Measurements from ENCODE around the gene MAEL. TPM values are rescaled to one million over a fixed set of nuclear protein-coding genes. Genes with fewer than 3 reads are reported as not detected.

Gene MAEL
- total and polyA plus RNA-seq, 2 donors (not counting 1 experiment from before 2014, with no cell fraction given): 0.04 TPM; not detected in 1

- H3K9me3 ChIP-seq (ENCODE audit: control extremely low read depth in 1 of 3, control insufficient read depth in 2 of 3, insufficient read depth in 1 of 3, low read length in 2 of 3): no peaks in the 10 kb centered on the region
- peaks cover 18 to 21% of the 10 kb centered on the region in 2 donors for H3K4me1 ChIP-seq (ENCODE audit: control insufficient read depth in 2 of 2, insufficient read depth in 2 of 2, low read length in 2 of 2)
- no peak overlapping the region for H2AFZ ChIP-seq (ENCODE audit: insufficient read depth, low read depth, low read length, poor library complexity, severe bottlenecking)
- 74% methylated on average over 3 of the region's 3 CpGs for WGBS (ENCODE audit: insufficient coverage)
- no peak overlapping the region for H3K27ac Mint-ChIP-seq
- H3K27me3 ChIP-seq (replicated peaks in 1 of 4; ENCODE audit: control extremely low read depth in 1 of 4, control insufficient read depth in 3 of 4, insufficient read depth in 4 of 4, low read length in 3 of 4): peaks cover 0 to 47% (median 34%) of the 10 kb centered on the region in 4 experiments
- no peak overlapping the region for H3K9ac ChIP-seq (ENCODE audit: low read length)
- no peaks in the 10 kb centered on the region for H4K20me1 ChIP-seq (ENCODE audit: control insufficient read depth, insufficient read depth, low read length, poor library complexity, severe bottlenecking)
- no peaks in the 10 kb centered on the region for H3K9me3 Mint-ChIP-seq (ENCODE audit: insufficient read depth)
- peaks cover 49% of the 10 kb centered on the region for H3K27me3 Mint-ChIP-seq
- no peak overlapping the region for H3K27ac ChIP-seq (ENCODE audit: low read length in 2 of 2)
- CTCF ChIA-PET: interaction anchor here (0.9 kb wide), 1 partner anchor 8 kb away, joined by 3 read pairs; no protein-coding TSS in a partner anchor
- no peaks in the 10 kb centered on the region for H3K36me3 ChIP-seq (replicated peaks in 1 of 2; ENCODE audit: control extremely low read depth in 1 of 2, control insufficient read depth in 1 of 2, extremely low read depth in 1 of 2, insufficient read depth in 2 of 2, low read length in 1 of 2)
- ATAC-seq (ENCODE audit: low read depth) (no peak), DNase-seq (no peak)
- H3K4me3 Mint-ChIP-seq: no peak overlapping the region
- intact Hi-C loops (cut with micrococcal nuclease): no loop called here
- TF ChIP-seq EZH2 (IDR thresholded peaks at IDR 0.05; ENCODE audit: borderline replicate concordance, insufficient read depth, low read depth, low read length, poor library complexity, severe bottlenecking): no peak
- TF ChIP-seq CTCF (IDR thresholded peaks at IDR 0.05): no peak
- POLR2A ChIA-PET: no interaction called here
- H3K4me1 Mint-ChIP-seq: peaks cover 21% of the 10 kb centered on the region
- H3K79me2 ChIP-seq (ENCODE audit: control insufficient read depth, insufficient read depth, low read length): no peaks in the 10 kb centered on the region
- no peak overlapping the region for H3K4me2 ChIP-seq (replicated peaks; ENCODE audit: low read depth, low read length, poor library complexity, severe bottlenecking)
- no peak overlapping the region for H3K4me3 ChIP-seq (ENCODE audit: control extremely low read depth in 1 of 5, extremely low read depth in 1 of 5, insufficient read depth in 1 of 5, low read depth in 2 of 5, low read length in 4 of 5)
Measured at GRCh38 chr1:166972193-166972592, 16.9 kb upstream of the MAEL start.

GRCh38 chr1:166972826-166973225 is 16.3 kb upstream of the MAEL start:
- Mint-ChIP-seq H3K4me1 (peaks cover 21% of the 10 kb centered on the region), H3K9me3 (ENCODE audit: insufficient read depth) (no peaks in the 10 kb centered on the region), H3K4me3 (no peak overlapping the region), H3K27me3 (peaks cover 48% of the 10 kb centered on the region), H3K27ac (no peak overlapping the region)
- DNase-seq (no peak), ATAC-seq (ENCODE audit: low read depth) (no peak)
- ChIA-PET POLR2A (no interaction called here), CTCF (interaction anchor here (3.3 kb wide), 1 partner anchor 86 kb away, joined by 15 read pairs; no protein-coding TSS in a partner anchor)
- H3K9me3 ChIP-seq (ENCODE audit: control extremely low read depth in 1 of 3, control insufficient read depth in 2 of 3, insufficient read depth in 1 of 3, low read length in 2 of 3): no peaks in the 10 kb centered on the region
- no peak overlapping the region for H3K9ac ChIP-seq (ENCODE audit: low read length)
- H3K27ac ChIP-seq (ENCODE audit: low read length in 2 of 2): no peak overlapping the region
- no peaks in the 10 kb centered on the region for H3K36me3 ChIP-seq (replicated peaks in 1 of 2; ENCODE audit: control extremely low read depth in 1 of 2, control insufficient read depth in 1 of 2, extremely low read depth in 1 of 2, insufficient read depth in 2 of 2, low read length in 1 of 2)
- no peak overlapping the region for H3K4me3 ChIP-seq (ENCODE audit: control extremely low read depth in 1 of 5, extremely low read depth in 1 of 5, insufficient read depth in 1 of 5, low read depth in 2 of 5, low read length in 4 of 5)
- H3K4me1 ChIP-seq (ENCODE audit: control insufficient read depth in 2 of 2, insufficient read depth in 2 of 2, low read length in 2 of 2): peaks cover 18 to 21% of the 10 kb centered on the region in 2 donors
- H3K4me2 ChIP-seq (replicated peaks; ENCODE audit: low read depth, low read length, poor library complexity, severe bottlenecking): no peak overlapping the region
- no peaks in the 10 kb centered on the region for H3K79me2 ChIP-seq (ENCODE audit: control insufficient read depth, insufficient read depth, low read length)
- peaks cover 0 to 47% (median 34%) of the 10 kb centered on the region in 4 experiments for H3K27me3 ChIP-seq (replicated peaks in 1 of 4; ENCODE audit: control extremely low read depth in 1 of 4, control insufficient read depth in 3 of 4, insufficient read depth in 4 of 4, low read length in 3 of 4)
- no peak overlapping the region for H2AFZ ChIP-seq (ENCODE audit: insufficient read depth, low read depth, low read length, poor library complexity, severe bottlenecking)
- WGBS (ENCODE audit: insufficient coverage): no CpG with 5 or more reads among the region's 2 CpGs
- no peaks in the 10 kb centered on the region for H4K20me1 ChIP-seq (ENCODE audit: control insufficient read depth, insufficient read depth, low read length, poor library complexity, severe bottlenecking)
- intact Hi-C loops (cut with micrococcal nuclease): no loop called here
- TF ChIP-seq CTCF (IDR thresholded peaks at IDR 0.05) (no peak), EZH2 (IDR thresholded peaks at IDR 0.05; ENCODE audit: borderline replicate concordance, insufficient read depth, low read depth, low read length, poor library complexity, severe bottlenecking) (no peak)

Measured in B cell (primary cell).